DND-41 (cell line): ENCODE results near the gene ALB.

Source experiments
- ATAC-seq: fragments of 200-7000 bp; cut with Tn5 transposase; 3 replicates; pipeline ENCODE4 v1.9.1; 2021; ENCODE audit warnings: low read depth; ENCODE audit not compliant: insufficient read depth
- DNase-seq: peaks from one replicate; pipeline ENCODE4 v3.0.0-alpha.2; 2020
- H2AFZ ChIP-seq: 2 replicates; pipeline ENCODE4 v1.6.0; 2012; ENCODE audit warnings: low read depth, low read length
- H3K27ac ChIP-seq: 2 replicates; pipeline ENCODE4 v1.5.1; 2012; ENCODE audit warnings: low read length, inconsistent platforms
- H3K27me3 ChIP-seq: fragments of 200-600 bp; sonication (generic); 2 replicates; pipeline ENCODE4 v1.6.0; 2012; ENCODE audit warnings: low read length, mild to moderate bottlenecking, inconsistent platforms; ENCODE audit not compliant: insufficient read depth, poor library complexity
- H3K36me3 ChIP-seq: 2 replicates; pipeline ENCODE4 v1.5.1; 2012; ENCODE audit warnings: low read length, inconsistent platforms; ENCODE audit not compliant: insufficient read depth
- H3K4me1 ChIP-seq: 2 replicates; pipeline ENCODE4 v1.5.1; 2012; ENCODE audit warnings: mild to moderate bottlenecking, low read length; ENCODE audit not compliant: insufficient read depth
- H3K4me2 ChIP-seq: 2 replicates; pipeline ENCODE4 v1.6.0; 2012; ENCODE audit warnings: mild to moderate bottlenecking, moderate library complexity, low read length, inconsistent platforms; ENCODE audit not compliant: insufficient read depth
- H3K4me3 ChIP-seq, 2 experiments: fragments of 200-600 bp in 1 of 2; shearing (Covaris generic) in 1 of 2; 2 replicates each; pipeline ENCODE4 v1.5.1; 2012 to 2016; ENCODE audit warnings: inconsistent platforms in 2 of 2, low read length in 2 of 2, mild to moderate bottlenecking in 2 of 2, low read depth in 1 of 2, moderate library complexity in 1 of 2
- H3K79me2 ChIP-seq: 2 replicates; pipeline ENCODE4 v1.6.0; 2012; ENCODE audit warnings: low read length, inconsistent platforms; ENCODE audit not compliant: insufficient read depth
- H3K9ac ChIP-seq: 2 replicates; pipeline ENCODE4 v1.6.0; 2012; ENCODE audit warnings: low read depth, mild to moderate bottlenecking, inconsistent platforms, low read length, moderate library complexity
- H3K9me3 ChIP-seq: 2 replicates; pipeline ENCODE4 v1.5.1; 2012; ENCODE audit warnings: low read length, moderate library complexity, mild to moderate bottlenecking, inconsistent platforms; ENCODE audit not compliant: insufficient read depth, severe bottlenecking
- H4K20me1 ChIP-seq: 2 replicates; pipeline ENCODE4 v1.6.0; 2012; ENCODE audit warnings: low read length; ENCODE audit not compliant: insufficient read depth
- EZH2 ChIP-seq: IDR thresholded peaks from 3 replicates; pipeline ENCODE4 v1.6.1; 2012; ENCODE audit warnings: borderline replicate concordance, low read depth, mild to moderate bottlenecking, moderate library complexity, low read length, inconsistent platforms; ENCODE audit not compliant: severe bottlenecking
- TF ChIP-seq, protein P1 (sequence below): IDR thresholded peaks from 2 replicates; pipeline ENCODE4 v1.5.1; 2012; ENCODE audit warnings: borderline replicate concordance, low read length, moderate library complexity, mild to moderate bottlenecking; ENCODE audit not compliant: poor library complexity, severe bottlenecking; ENCODE audit errors: extremely low read depth

The ALB gene

DNA sequence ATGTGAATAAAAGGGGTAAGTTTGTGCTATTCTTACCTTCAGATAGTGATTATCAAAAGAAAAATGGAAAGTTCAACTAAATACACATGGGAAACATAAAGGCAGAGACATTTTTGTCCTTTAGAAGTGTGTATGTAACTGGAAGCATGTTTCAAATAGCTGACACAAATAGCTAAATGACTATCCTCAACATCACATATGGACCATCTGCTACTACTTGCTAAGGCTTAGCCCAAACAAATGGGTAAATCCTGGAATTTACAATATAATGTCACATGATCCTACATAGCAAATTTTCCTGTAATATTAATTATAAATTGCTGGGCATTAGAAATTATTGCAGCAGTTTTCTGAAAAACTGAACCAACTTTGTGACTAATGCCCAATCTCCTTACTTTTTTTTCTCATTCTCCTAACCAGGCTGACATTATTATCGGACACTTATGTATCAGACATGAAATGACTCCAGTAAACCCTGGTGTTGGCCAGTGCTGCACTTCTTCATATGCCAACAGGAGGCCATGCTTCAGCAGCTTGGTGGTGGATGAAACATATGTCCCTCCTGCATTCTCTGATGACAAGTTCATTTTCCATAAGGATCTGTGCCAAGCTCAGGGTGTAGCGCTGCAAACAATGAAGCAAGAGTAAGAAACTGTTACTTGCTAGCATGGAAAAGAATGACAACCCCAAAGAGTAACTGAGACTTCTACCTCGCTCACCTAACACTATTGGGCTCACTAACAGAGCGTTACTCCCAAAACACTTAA is 48.1 kb downstream of the ALB start:
- Histone ChIP-seq H3K4me2 (no peak overlapping the region), H3K27me3 (no peaks in the 10 kb centered on the region), H3K27ac (no peak overlapping the region), H3K79me2 (no peaks in the 10 kb centered on the region), H3K9ac (no peak overlapping the region), H4K20me1 (no peaks in the 10 kb centered on the region), H3K9me3 (no peaks in the 10 kb centered on the region), H2AFZ (no peak overlapping the region), H3K36me3 (no peaks in the 10 kb centered on the region), H3K4me3 (no peak overlapping the region), H3K4me1 (no peaks in the 10 kb centered on the region)
- DNase-seq (no peak), ATAC-seq (no peak)
- TF ChIP-seq EZH2, result no peak
- TF ChIP-seq, protein P1, sequence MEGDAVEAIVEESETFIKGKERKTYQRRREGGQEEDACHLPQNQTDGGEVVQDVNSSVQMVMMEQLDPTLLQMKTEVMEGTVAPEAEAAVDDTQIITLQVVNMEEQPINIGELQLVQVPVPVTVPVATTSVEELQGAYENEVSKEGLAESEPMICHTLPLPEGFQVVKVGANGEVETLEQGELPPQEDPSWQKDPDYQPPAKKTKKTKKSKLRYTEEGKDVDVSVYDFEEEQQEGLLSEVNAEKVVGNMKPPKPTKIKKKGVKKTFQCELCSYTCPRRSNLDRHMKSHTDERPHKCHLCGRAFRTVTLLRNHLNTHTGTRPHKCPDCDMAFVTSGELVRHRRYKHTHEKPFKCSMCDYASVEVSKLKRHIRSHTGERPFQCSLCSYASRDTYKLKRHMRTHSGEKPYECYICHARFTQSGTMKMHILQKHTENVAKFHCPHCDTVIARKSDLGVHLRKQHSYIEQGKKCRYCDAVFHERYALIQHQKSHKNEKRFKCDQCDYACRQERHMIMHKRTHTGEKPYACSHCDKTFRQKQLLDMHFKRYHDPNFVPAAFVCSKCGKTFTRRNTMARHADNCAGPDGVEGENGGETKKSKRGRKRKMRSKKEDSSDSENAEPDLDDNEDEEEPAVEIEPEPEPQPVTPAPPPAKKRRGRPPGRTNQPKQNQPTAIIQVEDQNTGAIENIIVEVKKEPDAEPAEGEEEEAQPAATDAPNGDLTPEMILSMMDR, result no peak

DNA sequence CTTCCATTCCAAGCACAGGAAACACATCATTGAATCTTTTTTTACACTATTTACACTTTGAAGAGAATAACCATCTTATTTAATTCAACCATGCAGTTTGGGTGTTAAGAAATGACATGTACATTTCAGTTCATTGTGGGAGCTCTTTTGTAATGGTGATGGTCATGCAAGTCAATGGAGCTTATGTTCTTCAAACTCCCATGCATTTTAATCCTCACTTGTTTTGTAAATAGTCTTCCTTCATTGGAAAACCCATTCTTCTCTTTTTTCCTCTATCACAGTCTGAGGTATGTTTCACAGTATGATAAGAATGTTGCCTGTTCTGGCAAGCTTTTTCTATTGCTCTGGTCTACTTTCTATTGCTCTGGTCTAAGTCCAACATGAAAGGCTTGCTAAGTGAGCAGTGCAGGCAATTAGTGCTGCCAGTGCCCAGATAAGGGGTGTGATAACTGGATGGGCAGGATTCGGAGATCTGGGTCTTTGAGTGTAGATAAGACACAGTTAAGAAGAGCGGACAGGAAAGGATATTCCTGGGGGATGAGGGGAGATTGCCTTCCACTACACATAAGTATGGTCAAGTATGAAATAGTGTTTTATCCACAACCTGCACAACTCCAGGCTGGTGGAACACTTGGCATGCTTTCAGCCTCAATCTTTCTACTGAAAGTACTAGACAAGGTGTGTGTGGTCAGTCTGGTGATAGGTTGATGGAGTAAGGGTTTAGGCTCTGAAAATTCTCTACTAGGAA is 49.0 kb downstream of the ALB start:
- Histone ChIP-seq H3K4me3 (no peak overlapping the region), H3K9me3 (no peaks in the 10 kb centered on the region), H4K20me1 (no peaks in the 10 kb centered on the region), H3K4me2 (no peak overlapping the region), H3K36me3 (no peaks in the 10 kb centered on the region), H3K9ac (no peak overlapping the region), H3K27me3 (no peaks in the 10 kb centered on the region), H3K4me1 (no peaks in the 10 kb centered on the region), H3K27ac (no peak overlapping the region), H3K79me2 (no peaks in the 10 kb centered on the region), H2AFZ (no peak overlapping the region)
- ATAC-seq (no peak), DNase-seq (no peak)
- TF ChIP-seq, protein P1, result no peak
- no peak for TF ChIP-seq EZH2

DNA sequence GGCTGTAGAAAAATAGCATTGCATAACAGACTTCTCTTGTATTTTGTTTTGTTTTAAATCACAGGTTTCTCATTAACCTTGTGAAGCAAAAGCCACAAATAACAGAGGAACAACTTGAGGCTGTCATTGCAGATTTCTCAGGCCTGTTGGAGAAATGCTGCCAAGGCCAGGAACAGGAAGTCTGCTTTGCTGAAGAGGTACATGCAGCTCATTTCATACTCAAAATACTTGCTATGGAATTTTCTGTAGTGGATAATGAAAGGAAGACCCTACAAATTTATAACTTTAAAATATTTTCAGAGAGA is 49.6 kb downstream of the ALB start:
- Histone ChIP-seq H3K27me3 (no peaks in the 10 kb centered on the region), H2AFZ (no peak overlapping the region), H3K9ac (no peak overlapping the region), H3K9me3 (no peaks in the 10 kb centered on the region), H3K36me3 (no peaks in the 10 kb centered on the region), H3K4me3 (no peak overlapping the region), H3K27ac (no peak overlapping the region), H4K20me1 (no peaks in the 10 kb centered on the region), H3K4me1 (no peaks in the 10 kb centered on the region), H3K4me2 (no peak overlapping the region), H3K79me2 (no peaks in the 10 kb centered on the region)
- ATAC-seq (no peak), DNase-seq (no peak)
- TF ChIP-seq, protein P1, result no peak
